SK-N-SH treated with all-trans-retinoic acid at 6 μM for 48 hours (cell line): ENCODE measurements around the gene ABR.

Experiments
- ESRRG ChIP-seq: fragments of 250-450 bp; sonication (Bioruptor Pico); IDR thresholded peaks from 2 replicates; pipeline ENCODE4 v1.6.1; 2021; ENCODE audit warnings: mild to moderate bottlenecking
- GLIS3 ChIP-seq: fragments of 250-450 bp; sonication (Bioruptor Pico); IDR thresholded peaks from 2 replicates; pipeline ENCODE4 v1.5.0; 2020; ENCODE audit warnings: mild to moderate bottlenecking, moderate library complexity
- RARB ChIP-seq: fragments of 250-450 bp; sonication (Bioruptor Pico); IDR thresholded peaks from 2 replicates; pipeline ENCODE4 v1.8.0; 2021; ENCODE audit warnings: mild to moderate bottlenecking, moderate library complexity
- TOX ChIP-seq: fragments of 250-450 bp; sonication (Bioruptor Pico); IDR thresholded peaks from 2 replicates; pipeline ENCODE4 v1.8.0; 2021; ENCODE audit warnings: mild to moderate bottlenecking, moderate library complexity, borderline replicate concordance
- ZFP3 ChIP-seq: fragments of 250-450 bp; sonication (Bioruptor Pico); IDR thresholded peaks from 2 replicates; pipeline ENCODE4 v1.5.0; 2020; ENCODE audit warnings: mild to moderate bottlenecking, moderate library complexity
- ZNF70 ChIP-seq: fragments of 450-650 bp; formaldehyde crosslinking; IDR thresholded peaks from 2 replicates; pipeline ENCODE4 v1.5.0; 2020; ENCODE audit warnings: mild to moderate bottlenecking, moderate library complexity
- ZNF8 ChIP-seq: fragments of 450-650 bp; formaldehyde crosslinking; IDR thresholded peaks from 2 replicates; pipeline ENCODE4 v1.5.0; 2020; ENCODE audit warnings: mild to moderate bottlenecking, moderate library complexity
- TF ChIP-seq, protein P1 (sequence below): fragments of 250-450 bp; sonication (Bioruptor Pico); IDR thresholded peaks from 2 replicates; pipeline ENCODE4 v1.8.0; 2020; ENCODE audit warnings: mild to moderate bottlenecking, moderate library complexity, borderline replicate concordance

DNA sequence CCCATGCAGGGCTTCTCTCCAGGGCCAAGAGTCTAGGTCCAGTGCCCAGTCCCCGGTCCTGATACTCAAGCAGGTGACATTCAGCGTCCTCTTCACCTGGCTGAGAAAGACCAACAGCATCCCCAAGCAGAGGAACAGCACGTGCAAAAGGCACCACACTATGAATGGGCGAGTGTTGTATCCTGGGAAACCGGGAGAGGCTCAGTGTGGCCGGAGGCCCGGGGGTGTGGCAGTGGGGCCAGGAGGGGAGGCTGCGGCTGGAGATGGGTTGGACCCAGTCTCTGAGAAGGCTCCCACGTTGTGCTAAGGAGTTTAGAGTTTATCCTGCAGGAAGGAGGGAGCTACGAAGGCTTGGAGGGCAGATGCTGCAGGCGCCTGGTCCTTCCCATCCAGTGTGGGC is 13.5 kb downstream of the ABR start:
- TF ChIP-seq TOX (CRISPR knock-in tag) (no peak), RARB (no peak), ZFP3 (CRISPR knock-in tag) (no peak), GLIS3 (CRISPR knock-in tag) (no peak), ZNF8 (CRISPR knock-in tag) (no peak), ESRRG (no peak), ZNF70 (CRISPR knock-in tag) (no peak)
- TF ChIP-seq, protein P1, sequence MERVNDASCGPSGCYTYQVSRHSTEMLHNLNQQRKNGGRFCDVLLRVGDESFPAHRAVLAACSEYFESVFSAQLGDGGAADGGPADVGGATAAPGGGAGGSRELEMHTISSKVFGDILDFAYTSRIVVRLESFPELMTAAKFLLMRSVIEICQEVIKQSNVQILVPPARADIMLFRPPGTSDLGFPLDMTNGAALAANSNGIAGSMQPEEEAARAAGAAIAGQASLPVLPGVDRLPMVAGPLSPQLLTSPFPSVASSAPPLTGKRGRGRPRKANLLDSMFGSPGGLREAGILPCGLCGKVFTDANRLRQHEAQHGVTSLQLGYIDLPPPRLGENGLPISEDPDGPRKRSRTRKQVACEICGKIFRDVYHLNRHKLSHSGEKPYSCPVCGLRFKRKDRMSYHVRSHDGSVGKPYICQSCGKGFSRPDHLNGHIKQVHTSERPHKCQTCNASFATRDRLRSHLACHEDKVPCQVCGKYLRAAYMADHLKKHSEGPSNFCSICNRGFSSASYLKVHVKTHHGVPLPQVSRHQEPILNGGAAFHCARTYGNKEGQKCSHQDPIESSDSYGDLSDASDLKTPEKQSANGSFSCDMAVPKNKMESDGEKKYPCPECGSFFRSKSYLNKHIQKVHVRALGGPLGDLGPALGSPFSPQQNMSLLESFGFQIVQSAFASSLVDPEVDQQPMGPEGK (CRISPR knock-in tag) = no peak
